Ureter (tissue), 1 donor: ENCODE data around the gene TOB1. TPM values are rescaled to one million over a fixed set of nuclear protein-coding genes. Genes with fewer than 3 reads are reported as not detected.

Experiments used
- DNase-seq: peaks from one replicate; pipeline ENCODE4 v3.0.0-alpha.2; 2020; ENCODE audit warnings: low spot score
- total RNA-seq: library from RNA; stranded (reverse); gene quantifications from one replicate; pipeline ENCODE4 v1.2.4, GENCODE V29; 2023
- donor health status: DM: yes; HTN: yes; CAD: no.

The TOB1 gene
- total RNA-seq, 1 donor from 2014 or later, result 195 TPM

DNA sequence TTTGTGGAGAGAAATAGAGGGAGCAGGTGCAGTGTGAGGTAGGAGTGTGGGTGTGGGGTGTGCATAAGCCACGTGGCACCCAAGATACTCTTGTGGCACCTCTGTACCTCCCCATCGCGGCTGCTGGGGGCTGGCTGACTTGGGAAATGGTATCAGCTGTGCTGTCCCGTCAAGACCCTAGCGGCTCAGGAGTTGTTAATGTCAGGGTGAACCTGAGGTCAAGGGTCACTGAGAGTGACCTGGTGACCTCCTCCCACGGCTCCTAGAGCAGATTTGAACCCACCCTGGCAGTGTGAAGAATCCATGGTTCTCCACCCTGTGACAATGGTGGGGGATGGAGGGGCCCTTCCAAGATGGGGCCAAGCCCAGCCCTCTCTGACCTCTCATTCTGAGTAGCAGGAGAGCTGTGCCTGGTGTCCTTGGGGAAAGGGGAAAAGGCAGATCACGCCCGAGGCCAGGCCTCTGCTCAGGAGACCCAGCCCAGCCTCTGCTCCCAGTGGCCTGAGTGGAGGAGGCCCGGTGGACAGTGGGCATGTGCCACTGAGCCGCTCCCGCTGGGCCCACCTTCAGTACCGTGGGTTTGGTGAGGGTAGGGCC is 33.8 kb downstream of the TOB1 start:
- DNase-seq, result no peak

DNA sequence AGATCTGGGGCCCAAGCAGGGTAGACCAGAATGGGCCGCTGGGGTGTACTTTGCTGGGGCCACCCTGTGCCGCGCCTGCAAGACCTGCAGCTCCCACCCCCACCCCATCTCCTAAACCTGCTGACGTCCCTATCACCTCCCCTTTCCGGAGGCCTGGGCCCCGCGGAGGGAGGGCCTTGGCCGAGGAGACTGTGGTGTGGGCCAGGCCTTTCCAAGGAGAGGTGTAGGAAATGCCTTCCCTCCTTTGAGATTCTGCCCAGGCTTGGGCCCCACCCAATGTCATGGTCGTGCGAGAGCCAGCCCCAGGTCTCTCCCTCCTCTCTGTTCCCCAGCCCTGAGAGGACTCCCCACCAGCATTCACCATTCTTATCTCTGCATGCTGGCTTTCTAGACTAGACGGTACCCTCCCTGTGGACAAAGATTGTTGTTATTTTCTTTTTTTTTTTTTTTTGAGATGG is 34.7 kb downstream of the TOB1 start:
- no peak for DNase-seq

DNA sequence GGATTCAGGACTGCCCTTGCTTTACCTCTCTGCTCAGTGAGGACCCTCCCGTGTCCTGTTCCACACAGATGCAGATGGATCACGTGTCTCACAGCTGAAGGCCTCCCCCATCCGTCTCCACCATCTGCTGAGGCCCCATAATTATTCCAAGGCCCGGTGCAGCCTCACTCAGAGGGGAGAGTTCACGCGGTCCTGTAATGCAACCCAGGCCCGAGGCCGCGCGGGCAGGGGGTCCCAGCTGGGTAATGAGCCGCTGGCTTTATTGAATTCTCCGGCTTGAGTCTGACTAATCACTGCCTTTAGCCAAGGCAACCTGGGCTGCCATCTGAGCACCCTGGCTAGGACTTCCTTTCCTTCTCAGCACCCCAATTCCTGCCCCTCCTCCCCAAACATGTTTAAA is 35.2 kb downstream of the TOB1 start:
- DNase-seq, result no peak

DNA sequence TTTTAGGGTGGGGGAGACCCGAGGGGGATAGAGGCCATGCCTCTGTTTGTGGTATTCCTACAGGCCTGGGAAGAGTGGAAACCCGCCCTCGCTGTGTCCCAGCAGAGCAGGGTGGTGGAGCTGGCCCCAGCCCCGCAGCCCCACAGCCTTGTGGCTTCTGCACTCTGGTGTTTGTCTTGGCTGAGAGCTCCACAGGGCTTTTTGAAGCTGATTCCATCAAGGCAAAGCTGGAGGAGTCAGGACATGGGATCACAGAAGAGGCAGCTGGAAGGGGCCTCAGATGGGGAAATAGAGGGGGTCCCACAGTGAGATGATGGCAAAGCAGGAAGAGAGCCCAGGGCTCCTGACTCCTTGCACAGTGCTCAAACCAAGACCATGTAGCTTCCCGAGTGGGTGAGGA is 35.8 kb downstream of the TOB1 start:
- DNase-seq, result no peak

DNA sequence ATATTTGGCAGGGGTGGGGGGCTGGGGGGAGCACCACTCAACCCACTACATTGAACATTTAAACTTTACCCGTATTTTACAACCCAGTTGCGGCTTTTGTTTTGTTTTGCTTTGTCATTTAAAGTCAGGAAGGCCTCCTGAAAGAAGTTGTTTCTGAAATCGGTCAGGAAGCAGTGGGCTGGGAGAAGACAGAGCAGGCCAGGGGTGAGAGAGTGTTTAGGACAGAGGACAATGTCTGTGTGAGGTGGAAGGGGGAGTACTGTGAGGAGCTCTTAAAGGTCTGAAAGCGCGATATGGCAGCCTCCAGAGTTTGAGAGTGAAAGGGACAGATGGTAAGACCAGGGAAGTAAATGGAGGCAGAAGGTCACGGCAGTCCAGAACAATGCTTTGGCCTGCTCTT is 36.8 kb downstream of the TOB1 start:
- DNase-seq, result no peak

DNA sequence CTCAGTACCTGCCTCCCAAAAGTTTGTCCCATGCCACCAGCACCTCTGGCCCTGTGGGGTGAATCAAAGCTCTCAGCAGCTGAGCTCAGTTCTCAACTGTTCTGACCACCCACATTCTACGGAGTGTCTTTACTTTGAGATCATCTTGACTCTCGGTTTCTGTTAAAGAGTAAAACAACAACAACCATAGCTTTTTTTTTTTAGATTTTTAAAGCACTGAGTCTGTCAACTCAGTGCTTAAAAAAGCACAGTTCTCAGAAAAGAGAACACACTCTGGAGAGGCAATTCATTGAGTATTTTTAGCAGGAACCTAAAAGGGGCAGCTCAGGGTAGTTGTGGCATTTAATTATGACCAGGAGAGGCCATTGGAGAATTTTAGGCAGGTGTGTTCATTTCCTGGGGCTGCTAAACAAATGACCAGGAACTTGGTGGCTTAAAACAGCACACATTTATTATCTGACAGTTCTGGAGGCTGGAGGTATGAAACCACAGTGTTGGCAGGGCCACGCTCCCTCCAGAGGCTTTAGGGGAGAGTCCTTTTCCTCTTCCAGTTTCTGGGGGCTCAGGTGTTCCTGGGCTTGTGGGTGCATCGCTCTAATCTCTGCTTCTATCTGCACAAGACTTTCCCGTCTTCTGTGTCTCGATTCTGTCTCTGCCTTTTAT is 37.5 kb downstream of the TOB1 start:
- no peak for DNase-seq

DNA sequence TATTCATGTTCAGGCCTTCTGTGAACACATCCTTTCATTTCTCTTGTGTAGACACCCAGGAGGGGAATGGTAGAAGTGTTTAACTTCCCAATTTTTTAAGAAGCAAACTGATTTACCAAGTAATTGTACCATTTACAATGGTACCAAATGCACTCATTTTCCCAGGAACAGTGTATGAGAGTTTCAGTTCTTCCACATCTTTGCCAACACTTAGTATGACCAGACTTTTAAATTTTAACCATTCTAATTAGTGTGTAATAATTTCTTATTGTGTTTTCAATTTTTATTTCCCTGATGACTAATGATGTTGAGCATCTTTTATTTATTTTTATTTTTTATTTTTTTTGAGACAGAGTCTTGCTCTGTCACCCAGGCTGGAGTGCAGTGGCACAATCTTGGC is 41.0 kb downstream of the TOB1 start:
- no peak for DNase-seq

DNA sequence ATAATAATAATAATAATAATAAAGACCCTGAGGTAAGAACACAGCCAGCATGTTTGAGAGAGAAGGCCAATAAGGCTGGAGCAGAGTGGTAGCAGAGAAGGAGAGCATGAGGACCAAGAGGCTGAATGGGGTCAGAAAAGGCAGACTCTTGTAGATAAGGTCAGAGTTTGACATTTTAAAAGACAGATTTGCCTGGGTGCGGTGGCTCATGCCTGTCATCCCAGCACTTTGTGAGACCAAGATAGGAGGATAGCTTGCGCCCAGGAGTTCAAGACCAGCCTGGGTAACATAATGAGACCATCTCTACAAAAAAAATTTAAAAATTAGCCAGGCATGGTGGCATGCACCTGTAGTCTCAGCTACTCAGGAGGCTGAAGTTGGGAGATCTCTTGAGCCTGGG is 41.7 kb downstream of the TOB1 start:
- DNase-seq, result no peak

DNA sequence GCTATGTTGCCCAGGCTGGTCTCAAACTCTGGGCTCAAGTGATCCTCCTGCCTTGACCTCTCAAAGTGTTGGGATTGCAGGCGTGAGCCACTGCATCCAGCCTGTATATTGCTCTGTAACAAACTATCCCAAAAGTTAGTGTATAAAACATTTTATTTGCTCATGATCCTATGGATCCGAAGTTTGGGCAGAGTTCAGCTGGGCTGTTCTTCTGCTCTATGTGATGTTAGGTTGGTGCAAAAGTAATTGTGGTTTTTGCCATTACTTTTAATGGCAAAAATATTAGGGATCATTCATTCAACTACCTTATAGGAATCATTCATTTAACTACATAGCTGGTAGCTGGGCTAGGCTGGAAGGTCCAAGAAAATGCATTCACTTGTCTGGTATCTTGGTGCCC is 43.6 kb downstream of the TOB1 start:
- DNase-seq, result no peak

DNA sequence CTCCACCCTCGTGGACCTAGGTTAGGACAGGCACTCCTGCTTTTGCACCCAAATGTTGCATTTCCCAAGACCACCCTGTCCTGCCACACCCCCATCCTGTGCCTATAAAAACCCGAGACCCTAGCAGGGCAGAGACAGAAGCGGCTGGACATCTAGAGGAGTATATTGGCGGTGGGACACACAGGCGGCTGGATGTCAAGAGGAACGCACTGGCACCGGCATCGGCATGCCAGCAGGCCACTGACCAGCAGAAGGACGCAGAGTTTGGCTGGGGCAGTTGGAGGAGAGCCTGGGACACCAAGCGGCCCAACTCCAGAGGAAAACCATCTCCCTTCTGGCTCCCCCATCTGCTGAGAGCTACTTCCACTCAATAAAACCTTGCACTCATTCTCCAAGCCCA is 45.5 kb downstream of the TOB1 start:
- no peak for DNase-seq

DNA sequence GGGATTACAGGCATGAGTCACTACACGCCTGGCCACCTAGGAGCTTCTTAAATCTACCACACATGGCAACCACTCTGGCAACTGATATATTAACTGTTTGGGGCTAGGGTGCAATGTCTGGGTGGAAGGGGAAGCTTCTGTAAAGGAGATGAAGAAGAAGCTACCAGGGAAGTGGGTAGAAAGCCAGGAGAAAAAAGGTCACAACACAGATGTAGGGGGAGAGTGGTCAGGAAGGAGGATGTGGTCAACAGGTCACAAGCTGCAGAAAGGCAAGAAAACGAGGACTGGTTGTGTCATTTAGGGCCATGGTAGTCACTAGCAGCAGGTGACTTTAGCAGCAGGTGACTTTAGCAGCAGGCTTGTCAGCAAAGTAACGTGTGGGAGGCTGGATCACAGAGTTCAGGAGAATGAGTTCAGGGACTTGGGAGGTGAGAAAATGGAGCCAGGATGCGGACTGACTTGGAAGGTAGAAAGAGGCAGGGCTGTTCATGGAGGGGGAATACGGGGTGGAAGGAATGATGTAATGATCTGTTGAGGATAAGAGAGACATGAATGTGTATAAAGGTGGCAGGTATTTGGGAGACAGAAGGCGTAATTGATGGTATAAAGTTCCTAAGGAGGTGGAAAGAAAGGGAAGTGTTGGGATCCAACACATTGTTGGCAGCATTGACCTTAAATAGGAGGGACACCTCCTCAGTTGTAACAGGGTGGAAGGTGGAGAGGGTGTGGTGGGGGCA is 47.1 kb downstream of the TOB1 start:
- DNase-seq, result no peak

DNA sequence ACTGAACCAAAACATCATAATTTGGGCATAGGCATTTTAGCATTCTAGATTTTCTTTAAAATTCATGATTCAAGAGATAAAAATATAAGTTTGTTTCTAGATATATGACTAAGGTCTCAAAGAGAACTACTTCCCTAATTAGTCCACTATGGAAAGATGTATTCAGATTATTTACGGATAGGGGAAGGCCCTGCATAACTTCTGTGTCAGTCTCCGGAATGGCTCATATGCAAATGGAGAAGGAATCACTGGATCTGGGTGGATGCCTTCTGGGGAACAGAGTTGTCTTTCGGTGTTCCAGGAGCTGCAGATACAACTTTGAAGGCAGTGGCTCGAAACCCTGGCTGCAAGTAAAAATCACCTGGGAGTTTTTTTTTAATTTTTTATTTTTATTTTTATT is 47.9 kb downstream of the TOB1 start:
- DNase-seq, result no peak

DNA sequence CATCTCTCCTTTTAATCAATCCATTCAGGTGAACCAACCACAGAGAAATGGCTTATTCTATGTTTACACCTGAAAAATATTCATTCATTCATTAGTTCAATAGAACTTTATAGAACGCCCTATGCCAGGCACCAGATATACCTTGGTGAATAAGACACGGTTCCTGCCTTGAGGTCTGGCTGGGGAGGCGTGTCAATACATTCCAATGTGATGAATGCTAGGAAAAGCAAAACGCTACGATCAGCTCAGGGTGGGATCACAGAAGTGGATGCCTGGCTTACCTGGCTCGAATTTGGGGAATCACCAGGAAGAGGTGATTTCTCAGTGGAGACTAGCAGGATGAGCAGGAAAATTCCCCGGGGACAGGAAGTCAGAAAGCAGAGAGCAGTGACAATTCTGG is 48.3 kb downstream of the TOB1 start:
- no peak for DNase-seq

DNA sequence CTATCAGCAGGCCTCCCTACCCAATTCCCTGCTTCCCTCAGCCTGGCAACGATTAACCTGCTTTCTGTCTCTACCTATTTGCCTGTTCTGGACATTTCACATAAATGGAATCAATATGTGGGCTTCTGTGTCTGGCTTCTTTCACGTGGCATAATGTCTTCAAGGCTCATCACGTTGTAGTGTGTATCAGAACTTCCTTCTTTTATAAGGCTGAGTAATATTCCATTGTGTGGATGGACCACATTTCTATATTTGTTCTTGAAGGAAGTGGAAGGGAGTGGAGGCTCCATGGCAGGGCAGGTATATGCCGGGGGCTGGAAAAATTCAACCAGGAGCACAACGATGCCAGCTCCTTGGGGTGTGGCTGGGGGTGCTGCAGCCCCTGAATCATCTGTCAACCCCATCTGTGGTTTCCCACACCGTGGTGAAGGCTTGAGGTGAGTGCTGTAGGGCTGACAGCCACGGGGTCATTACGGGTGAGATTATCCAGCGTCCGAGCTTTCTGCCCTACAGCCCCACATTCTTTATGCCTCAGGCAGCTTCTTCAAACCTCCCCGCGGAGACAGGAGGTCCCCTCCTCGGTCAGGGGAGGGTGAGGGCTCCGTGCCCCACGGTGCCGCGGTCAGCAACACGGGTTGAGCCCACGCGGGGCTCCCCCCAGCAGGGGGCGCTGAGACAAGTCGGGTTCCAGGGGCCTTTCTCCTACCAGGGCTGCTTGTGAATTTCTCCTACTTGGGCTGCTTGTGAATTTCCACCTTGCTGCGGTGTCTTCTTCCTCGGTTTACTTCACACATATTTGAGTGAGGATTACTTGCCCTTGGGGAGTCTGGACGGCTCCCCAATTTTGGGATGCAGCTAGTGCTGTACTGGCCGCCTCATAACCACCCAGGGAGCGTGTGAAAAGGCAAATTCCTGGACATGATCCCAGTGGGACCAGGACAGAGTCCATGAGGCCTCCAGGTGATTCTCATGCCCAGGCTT is 49.1 kb downstream of the TOB1 start:
- no peak for DNase-seq

DNA sequence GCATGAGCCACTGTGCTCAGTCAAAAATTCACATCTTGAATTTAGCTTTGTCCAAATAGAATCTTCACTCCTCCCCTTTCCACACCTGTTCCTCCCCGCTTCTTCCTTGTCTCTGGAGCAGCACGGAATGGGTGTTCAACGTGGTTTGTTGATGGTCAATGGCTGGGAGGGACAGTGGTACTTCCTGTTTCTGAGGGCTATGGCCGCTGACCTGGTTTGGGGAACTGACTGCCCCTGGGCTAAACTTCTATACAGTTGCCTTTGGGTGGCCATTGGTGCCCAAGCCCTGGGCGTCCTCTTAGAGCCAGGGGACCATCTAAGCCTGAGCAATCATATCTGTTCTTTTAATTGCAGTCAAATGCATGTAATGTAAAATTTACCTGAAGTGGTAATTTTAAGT is 49.9 kb downstream of the TOB1 start:
- no peak for DNase-seq

DNA sequence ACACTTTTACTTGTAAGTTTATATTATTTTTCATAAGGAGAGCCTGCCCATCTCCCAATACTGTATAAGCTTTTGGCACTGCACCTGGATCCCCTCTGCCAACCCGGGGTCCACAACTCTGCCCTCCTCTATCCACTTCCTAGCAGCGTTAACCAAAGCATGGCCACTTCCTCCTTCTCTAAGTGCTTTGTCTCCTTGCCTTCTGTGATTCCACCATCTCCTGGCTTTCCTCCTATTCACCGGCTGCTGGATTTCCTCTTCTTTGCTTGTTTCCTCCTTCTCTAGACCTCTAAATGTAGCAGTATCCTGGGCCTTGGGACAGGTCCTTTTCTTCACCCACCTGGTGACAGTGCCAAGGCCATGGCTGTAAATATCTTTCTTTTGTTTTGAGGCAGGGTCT is 50.8 kb downstream of the TOB1 start:
- DNase-seq, result no peak

DNA sequence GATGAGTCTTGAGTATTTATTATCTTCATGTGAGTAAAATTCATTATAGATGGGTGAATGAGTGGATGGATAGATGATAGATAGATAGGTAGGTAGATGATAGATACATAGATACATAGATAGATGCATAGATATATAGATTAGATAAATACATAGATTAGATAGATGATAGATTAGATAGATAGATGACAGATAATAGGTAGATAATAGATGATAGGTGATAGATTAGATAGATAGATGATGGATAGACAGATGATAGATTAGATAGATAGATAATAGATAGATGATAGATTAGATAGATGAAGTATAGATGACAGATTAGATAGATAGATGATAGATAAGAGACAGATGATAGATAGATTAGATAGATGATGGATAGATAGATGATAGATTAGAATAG is 52.6 kb downstream of the TOB1 start:
- DNase-seq, result no peak

Other genes starting within 250 kb of the TOB1 start
- gene ABCC3, start 231.5 kb downstream of the TOB1 start, total RNA-seq, result 226 TPM
- gene ANKRD40, start 158.4 kb downstream of the TOB1 start, total RNA-seq, result 42.5 TPM
- gene LUC7L3, start 146.8 kb downstream of the TOB1 start, total RNA-seq, result 113 TPM
- gene ANKRD40CL, start 98.8 kb downstream of the TOB1 start, total RNA-seq, result not detected
- gene WFIKKN2, start 30.8 kb downstream of the TOB1 start, total RNA-seq, result 0.21 TPM